HG03565 (cell line): ENCODE measurements around the gene MXD1.

Experiments
- ATAC-seq: cut with Tn5 transposase; IDR thresholded peaks from one replicate; pipeline ENCODE4 v1.9.1; 2021; ENCODE audit warnings: mild to moderate bottlenecking, moderate library complexity; ENCODE audit not compliant: unreplicated experiment

The MXD1 gene

GRCh38 chr2:69933254-69933828 lies 18.4 kb downstream of the MXD1 start:
- ATAC-seq, result no peak

GRCh38 chr2:69933839-69934613 lies 19.1 kb downstream of the MXD1 start:
- no peak for ATAC-seq

GRCh38 chr2:69934614-69934908 lies 19.7 kb downstream of the MXD1 start:
- no peak for ATAC-seq

GRCh38 chr2:69935011-69935410 lies 20.1 kb downstream of the MXD1 start:
- ATAC-seq, result no peak

GRCh38 chr2:69936906-69937305 lies 22.0 kb downstream of the MXD1 start:
- ATAC-seq, result no peak

- ATAC-seq, result no peak
Measured at GRCh38 chr2:69937968-69938367, 23.1 kb downstream of the MXD1 start.

GRCh38 chr2:69939722-69940121 lies 24.8 kb downstream of the MXD1 start:
- ATAC-seq, result no peak

- no peak for ATAC-seq
Measured at GRCh38 chr2:69940691-69941090, 25.8 kb downstream of the MXD1 start.

- ATAC-seq, result no peak
Measured at GRCh38 chr2:69943000-69943842, 28.3 kb downstream of the MXD1 start.

GRCh38 chr2:69943843-69944525 lies 29.1 kb downstream of the MXD1 start:
- ATAC-seq, result no peak

GRCh38 chr2:69944756-69945155 lies 29.8 kb downstream of the MXD1 start:
- ATAC-seq, result no peak

GRCh38 chr2:69945441-69945840 lies 30.5 kb downstream of the MXD1 start:
- ATAC-seq, result no peak

- no peak for ATAC-seq
Measured at GRCh38 chr2:69945941-69946340, 31.0 kb downstream of the MXD1 start.

- ATAC-seq, result peak; percentile 56
Measured at GRCh38 chr2:69946351-69947324, 31.7 kb downstream of the MXD1 start.

- ATAC-seq, result no peak
Measured at GRCh38 chr2:69947325-69947931, 32.5 kb downstream of the MXD1 start.

GRCh38 chr2:69948032-69948962 lies 33.4 kb downstream of the MXD1 start:
- no peak for ATAC-seq

GRCh38 chr2:69948963-69949645 lies 34.2 kb downstream of the MXD1 start:
- ATAC-seq, result no peak

GRCh38 chr2:69950241-69950640 lies 35.3 kb downstream of the MXD1 start:
- no peak for ATAC-seq
